Measurements from ENCODE around the gene EVC. TPM values are rescaled to one million over a fixed set of nuclear protein-coding genes. Genes with fewer than 3 reads are reported as not detected.

EVC gene
- total RNA-seq, 2 experiments from 2014 or later = 0.70 to 1.5 TPM

GRCh38 chr4:5782829-5783476, 72.0 kb downstream of the EVC start:
- H3K27ac Mint-ChIP-seq = no peak overlapping the region

GRCh38 chr4:5783486-5783885, 72.5 kb downstream of the EVC start:
- no peak for TF ChIP-seq CTCF (IDR thresholded peaks at IDR 0.05)
- Mint-ChIP-seq H3K4me3 (no peak overlapping the region), H3K4me1 (ENCODE audit: low read depth) (no peaks in the 10 kb centered on the region), H3K27me3 (no peaks in the 10 kb centered on the region), H3K9me3 (no peaks in the 10 kb centered on the region), H3K27ac (no peak overlapping the region), H3K36me3 (ENCODE audit: low read depth) (no peaks in the 10 kb centered on the region)
- Histone ChIP-seq H3K4me3 (ENCODE audit: low read length) (no peak overlapping the region), H3K4me1 (ENCODE audit: insufficient read depth, low read length) (no peaks in the 10 kb centered on the region), H3K9me3 (ENCODE audit: control insufficient read depth in 1 of 2, insufficient read depth in 1 of 2, low read length in 2 of 2) (peaks cover 0 to 10% of the 10 kb centered on the region in 2 experiments), H3K36me3 (ENCODE audit: insufficient read depth, low read length) (no peaks in the 10 kb centered on the region), H3K27ac (ENCODE audit: low read depth in 1 of 2, low read length in 2 of 2) (no peak overlapping the region), H3K27me3 (ENCODE audit: control insufficient read depth in 1 of 2, insufficient read depth in 2 of 2, low read length in 2 of 2) (no peaks in the 10 kb centered on the region)
- intact Hi-C loops (cut with DNase I, micrococcal nuclease) = no loop called here
- ChIA-PET POLR2A (no interaction called here), CTCF (no interaction called here)
- ATAC-seq (ENCODE audit: poor library complexity) (no peak), DNase-seq (no peak)

More at GRCh38 chr4:5782829-5783476, 72.0 kb downstream of the EVC start:
- Histone ChIP-seq H3K27ac (ENCODE audit: low read depth in 1 of 2, low read length in 2 of 2) (no peak overlapping the region), H3K4me3 (ENCODE audit: low read length) (no peak overlapping the region), H3K9me3 (ENCODE audit: control insufficient read depth in 1 of 2, insufficient read depth in 1 of 2, low read length in 2 of 2) (peaks cover 0 to 10% of the 10 kb centered on the region in 2 experiments), H3K27me3 (ENCODE audit: control insufficient read depth in 1 of 2, insufficient read depth in 2 of 2, low read length in 2 of 2) (no peaks in the 10 kb centered on the region), H3K36me3 (ENCODE audit: insufficient read depth, low read length) (no peaks in the 10 kb centered on the region), H3K4me1 (ENCODE audit: insufficient read depth, low read length) (no peaks in the 10 kb centered on the region)
- no peak for TF ChIP-seq CTCF (IDR thresholded peaks at IDR 0.05)
- DNase-seq = no peak
- POLR2A ChIA-PET = no interaction called here
- CTCF ChIA-PET = no interaction called here
- intact Hi-C loops (cut with DNase I, micrococcal nuclease) = no loop called here
- Mint-ChIP-seq H3K36me3 (ENCODE audit: low read depth) (no peaks in the 10 kb centered on the region), H3K27me3 (no peaks in the 10 kb centered on the region), H3K4me3 (no peak overlapping the region), H3K4me1 (ENCODE audit: low read depth) (no peaks in the 10 kb centered on the region), H3K9me3 (no peaks in the 10 kb centered on the region)
- no peak for ATAC-seq (ENCODE audit: poor library complexity)

- Histone ChIP-seq H3K4me3 (ENCODE audit: low read length) (no peak overlapping the region), H3K27ac (ENCODE audit: low read depth in 1 of 2, low read length in 2 of 2) (no peak overlapping the region), H3K36me3 (ENCODE audit: insufficient read depth, low read length) (no peaks in the 10 kb centered on the region), H3K27me3 (ENCODE audit: control insufficient read depth in 1 of 2, insufficient read depth in 2 of 2, low read length in 2 of 2) (no peaks in the 10 kb centered on the region), H3K4me1 (ENCODE audit: insufficient read depth, low read length) (no peaks in the 10 kb centered on the region), H3K9me3 (ENCODE audit: control insufficient read depth in 1 of 2, insufficient read depth in 1 of 2, low read length in 2 of 2) (peaks cover 0 to 10% of the 10 kb centered on the region in 2 experiments)
- no peak for ATAC-seq (ENCODE audit: poor library complexity)
- Mint-ChIP-seq H3K36me3 (ENCODE audit: low read depth) (no peaks in the 10 kb centered on the region), H3K4me1 (ENCODE audit: low read depth) (no peaks in the 10 kb centered on the region), H3K4me3 (no peak overlapping the region), H3K27ac (no peak overlapping the region), H3K9me3 (no peaks in the 10 kb centered on the region), H3K27me3 (no peaks in the 10 kb centered on the region)
- CTCF ChIA-PET = no interaction called here
- POLR2A ChIA-PET = no interaction called here
- no peak for DNase-seq
- intact Hi-C loops (cut with DNase I, micrococcal nuclease) = no loop called here
- TF ChIP-seq CTCF (IDR thresholded peaks at IDR 0.05) = no peak
These were observed 73.0 kb downstream of the EVC start for GRCh38 chr4:5784021-5784420.
